ENCODE measurements around the gene DRAXIN.

DNA sequence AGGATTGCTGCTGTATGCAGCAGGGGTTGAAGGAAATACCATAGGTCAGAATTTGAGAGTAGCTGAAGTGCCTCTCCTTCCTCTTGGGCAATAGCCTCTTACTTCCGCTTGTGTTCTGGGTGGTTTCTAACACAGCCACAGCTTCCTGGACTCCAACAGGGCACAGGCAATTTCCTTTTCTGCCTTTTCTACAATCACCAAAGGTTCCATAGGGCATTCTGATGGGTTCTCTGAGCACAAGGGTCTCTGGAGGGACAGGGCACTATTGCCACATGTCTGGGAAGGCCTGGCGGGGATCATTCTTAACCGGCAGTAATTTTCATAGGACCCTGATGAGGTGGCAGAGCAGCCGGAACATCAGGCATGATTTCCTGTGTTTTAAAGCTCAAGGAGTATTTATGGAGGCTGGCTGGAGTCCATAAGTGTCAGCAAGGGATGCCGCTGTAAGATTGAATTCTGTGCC is 39.0 kb downstream of the DRAXIN start:
- TF ChIP-seq, protein P1, sequence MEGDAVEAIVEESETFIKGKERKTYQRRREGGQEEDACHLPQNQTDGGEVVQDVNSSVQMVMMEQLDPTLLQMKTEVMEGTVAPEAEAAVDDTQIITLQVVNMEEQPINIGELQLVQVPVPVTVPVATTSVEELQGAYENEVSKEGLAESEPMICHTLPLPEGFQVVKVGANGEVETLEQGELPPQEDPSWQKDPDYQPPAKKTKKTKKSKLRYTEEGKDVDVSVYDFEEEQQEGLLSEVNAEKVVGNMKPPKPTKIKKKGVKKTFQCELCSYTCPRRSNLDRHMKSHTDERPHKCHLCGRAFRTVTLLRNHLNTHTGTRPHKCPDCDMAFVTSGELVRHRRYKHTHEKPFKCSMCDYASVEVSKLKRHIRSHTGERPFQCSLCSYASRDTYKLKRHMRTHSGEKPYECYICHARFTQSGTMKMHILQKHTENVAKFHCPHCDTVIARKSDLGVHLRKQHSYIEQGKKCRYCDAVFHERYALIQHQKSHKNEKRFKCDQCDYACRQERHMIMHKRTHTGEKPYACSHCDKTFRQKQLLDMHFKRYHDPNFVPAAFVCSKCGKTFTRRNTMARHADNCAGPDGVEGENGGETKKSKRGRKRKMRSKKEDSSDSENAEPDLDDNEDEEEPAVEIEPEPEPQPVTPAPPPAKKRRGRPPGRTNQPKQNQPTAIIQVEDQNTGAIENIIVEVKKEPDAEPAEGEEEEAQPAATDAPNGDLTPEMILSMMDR (IDR thresholded peaks at IDR 0.05; ENCODE audit: insufficient read depth, low read depth, low read length): no peak
- TF ChIP-seq EZH2 (IDR thresholded peaks at IDR 0.05; ENCODE audit: insufficient read depth, low read length): no peak
